GM12891 (cell line): ENCODE data around the gene SPATA33.

Experiments used
- DNase-seq: peaks from one replicate; pipeline ENCODE4 v3.0.0; 2011; ENCODE audit warnings: low spot score; ENCODE audit not compliant: insufficient read length
- FAIRE-seq: peaks from 2 replicates; lab custom pipeline; 2011; peaks lifted over from hg19 to GRCh38; lab: Jason Lieb, UNC
- PAX5 ChIP-seq: IDR thresholded peaks from 2 replicates; pipeline ENCODE4 v1.6.1; 2011; ENCODE audit warnings: low read length, moderate library complexity, mild to moderate bottlenecking; ENCODE audit not compliant: insufficient read depth, severe bottlenecking
- POLR2A ChIP-seq: IDR thresholded peaks from 2 replicates; pipeline ENCODE4 v1.6.1; 2011; ENCODE audit warnings: low read depth, low read length, control low read depth
- POLR2AphosphoS5 ChIP-seq: IDR thresholded peaks from 2 replicates; pipeline ENCODE4 v1.6.1; 2011; ENCODE audit warnings: low read depth, low read length, control low read depth
- POU2F2 ChIP-seq: IDR thresholded peaks from 2 replicates; pipeline ENCODE4 v1.6.1; 2011; ENCODE audit warnings: low read depth, mild to moderate bottlenecking, control low read depth, low read length, moderate library complexity
- SPI1 ChIP-seq: IDR thresholded peaks from 2 replicates; pipeline ENCODE4 v1.6.1; 2011; ENCODE audit warnings: low read depth, low read length, control low read depth
- TAF1 ChIP-seq: IDR thresholded peaks from 2 replicates; pipeline ENCODE4 v1.6.1; 2011; ENCODE audit warnings: low read depth, low read length, control low read depth

The SPATA33 gene

DNA sequence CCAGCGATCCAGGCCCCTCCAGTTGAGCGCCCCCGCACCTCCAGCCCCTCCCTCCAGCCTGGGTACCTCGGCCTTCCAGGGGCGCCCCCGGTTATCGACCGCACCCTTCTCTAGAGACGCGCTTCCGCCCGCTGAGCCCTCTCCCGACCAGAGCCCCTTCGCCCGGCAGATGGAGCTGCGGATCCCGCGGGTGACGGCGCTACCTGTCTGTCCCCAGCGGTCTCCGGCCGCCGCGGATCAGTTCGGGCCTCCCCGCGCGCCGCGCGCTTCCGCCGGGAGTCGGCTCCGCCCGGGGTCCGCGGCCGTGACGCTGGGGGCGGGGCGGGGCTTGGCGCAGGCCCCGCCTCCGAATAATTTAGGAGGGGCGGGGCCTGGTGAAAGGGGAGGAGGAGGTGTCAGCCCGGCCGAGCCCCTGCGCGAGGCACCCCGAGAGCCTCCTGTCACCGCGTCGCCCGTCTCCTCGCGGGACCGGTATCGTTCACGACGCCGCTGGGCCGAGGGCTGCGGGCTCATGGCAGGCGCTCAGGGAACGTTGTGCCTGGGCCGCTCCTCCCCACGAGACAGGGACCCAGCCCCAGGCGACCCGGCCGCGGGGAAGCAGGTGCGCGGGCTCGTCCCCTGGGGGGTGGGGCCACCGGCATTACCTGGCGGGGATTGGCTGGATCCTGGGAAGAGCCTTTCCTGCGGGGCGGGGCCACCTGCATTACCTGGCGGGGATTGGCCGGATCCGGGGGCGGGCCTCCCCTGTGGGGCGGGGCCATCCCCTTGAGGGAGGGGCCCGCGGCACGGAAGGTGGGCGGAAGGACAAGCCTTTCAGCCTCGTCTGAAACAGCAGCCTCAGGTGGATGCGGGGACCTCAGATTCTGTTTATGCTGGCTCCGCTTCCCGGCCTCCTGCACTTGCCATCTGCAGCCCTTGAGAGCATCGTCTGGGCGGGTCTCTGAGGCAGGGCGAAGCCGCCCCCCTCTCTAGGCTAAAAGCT lies 44.1 kb downstream of the SPATA33 start, which contains the start of gene SPATA2L:
TSS of gene SPATA2L (minus strand) at position 281 of the 982 bp plus-strand sequence. CDS start 473 bp downstream, outside the sequence.
- DNase-seq = peak; percentile 98
- peak; percentile 96 for FAIRE-seq
- no peak for TF ChIP-seq POLR2A
- TF ChIP-seq TAF1 = no peak
- TF ChIP-seq PAX5 = no peak
- TF ChIP-seq POLR2AphosphoS5 = no peak
- no peak for TF ChIP-seq POU2F2
- no peak for TF ChIP-seq SPI1

DNA sequence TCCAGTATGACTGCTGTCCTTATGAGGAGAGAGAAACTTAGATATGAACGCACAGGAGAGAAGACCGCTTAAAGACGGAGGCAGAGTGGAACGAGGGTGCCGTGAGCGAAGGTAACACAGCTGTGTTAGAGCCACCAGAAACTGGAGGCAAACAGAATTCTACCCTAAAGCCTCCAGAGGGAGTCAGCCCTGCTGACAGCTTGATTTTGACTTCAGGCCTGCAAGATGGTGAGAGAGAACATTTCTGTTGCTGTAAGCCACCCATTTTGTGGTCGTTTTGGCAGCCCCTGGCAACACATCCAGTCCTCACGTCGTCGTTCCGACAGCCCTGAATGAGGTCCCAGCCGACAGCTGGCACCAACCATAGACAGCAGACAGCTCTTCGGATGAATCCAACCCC lies 46.6 kb downstream of the SPATA33 start:
- no peak for FAIRE-seq
- no peak for DNase-seq
- TF ChIP-seq POU2F2 (no peak), POLR2A (no peak), POLR2AphosphoS5 (no peak), SPI1 (no peak), TAF1 (no peak), PAX5 (no peak)

DNA sequence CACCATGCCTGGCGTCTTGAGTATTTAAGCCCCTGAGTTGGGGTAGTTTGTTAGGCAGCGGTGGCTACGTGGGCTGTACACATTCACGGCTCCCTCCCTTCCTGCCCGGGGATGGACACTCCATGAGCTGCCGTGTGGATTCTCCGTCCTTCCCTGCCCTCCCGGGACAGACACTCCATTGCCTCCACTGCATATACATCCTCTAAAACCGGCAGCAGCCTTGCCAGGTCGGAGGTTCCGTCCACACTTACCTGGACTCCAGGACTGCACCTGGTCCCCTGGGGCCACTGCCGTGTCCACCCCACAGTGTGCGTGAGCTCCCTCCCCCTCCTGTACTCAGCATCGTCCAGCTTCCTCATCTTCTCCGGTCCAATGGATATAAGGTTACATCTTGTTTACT lies 47.4 kb downstream of the SPATA33 start:
- FAIRE-seq (no peak), DNase-seq (no peak)
- TF ChIP-seq TAF1 (no peak), PAX5 (no peak), POLR2AphosphoS5 (no peak), POLR2A (no peak), POU2F2 (no peak), SPI1 (no peak)

DNA sequence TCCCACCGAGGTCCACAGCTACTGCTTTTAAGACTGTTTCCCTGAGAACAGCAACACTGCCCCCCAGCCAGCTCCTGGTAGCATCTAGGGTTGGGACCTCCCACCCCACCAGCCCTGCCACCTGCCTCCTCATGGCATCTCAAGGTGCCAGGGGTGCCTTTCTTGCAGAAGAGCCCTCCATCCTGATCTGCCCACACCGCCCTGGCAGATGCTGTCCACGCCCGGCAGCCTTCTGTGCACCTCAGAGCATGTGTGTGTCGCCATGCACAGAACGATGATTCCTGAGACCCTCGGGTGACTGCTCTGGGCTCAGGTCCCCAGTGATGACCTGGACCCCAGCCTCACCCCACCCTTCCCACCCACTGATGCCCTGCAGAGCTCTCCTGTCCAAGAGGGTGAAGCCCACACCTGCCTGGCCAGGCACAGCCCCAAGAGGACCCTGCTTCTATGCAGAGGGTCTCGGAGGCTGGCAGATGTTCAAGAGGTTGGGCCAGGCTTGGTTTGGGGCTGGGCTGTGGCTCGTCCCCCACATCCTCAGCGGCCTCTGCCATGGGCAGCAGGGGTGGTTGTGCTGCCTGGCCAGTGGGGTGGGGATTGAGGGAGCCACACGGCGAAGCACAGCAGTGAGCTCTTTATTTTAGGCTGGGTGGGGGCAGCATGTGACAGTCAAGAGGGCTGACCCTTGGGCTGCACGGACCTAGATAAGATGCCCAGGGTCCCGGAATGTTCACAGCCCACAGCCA lies 49.1 kb downstream of the SPATA33 start:
- FAIRE-seq = no peak
- TF ChIP-seq POLR2A = no peak
- TF ChIP-seq PAX5 = no peak
- TF ChIP-seq SPI1 = no peak
- TF ChIP-seq POU2F2 = no peak
- no peak for TF ChIP-seq POLR2AphosphoS5
- no peak for TF ChIP-seq TAF1
- DNase-seq = no peak

DNA sequence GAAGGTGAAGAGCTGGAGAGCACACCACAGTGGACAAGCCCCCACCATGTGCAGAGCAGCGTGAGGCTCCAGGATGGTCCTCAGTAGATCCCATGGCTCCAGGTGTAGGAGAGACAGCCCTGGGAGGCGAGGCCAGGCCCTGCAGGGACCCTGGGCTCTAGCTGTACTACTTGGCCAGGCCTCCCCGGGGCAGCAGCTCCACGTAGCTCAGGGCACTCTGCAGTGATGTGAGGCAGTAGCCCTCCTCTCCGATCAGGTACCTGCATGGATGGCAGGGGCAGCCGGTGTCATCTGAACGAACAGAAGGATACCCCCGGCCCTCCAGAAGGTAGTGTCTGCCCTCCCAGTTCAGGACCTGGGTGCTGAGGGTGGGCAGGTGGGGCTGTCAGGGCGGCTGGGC lies 50.1 kb downstream of the SPATA33 start:
- DNase-seq (no peak), FAIRE-seq (no peak)
- TF ChIP-seq POLR2AphosphoS5 (no peak), SPI1 (no peak), PAX5 (no peak), POLR2A (no peak), TAF1 (no peak), POU2F2 (no peak)

DNA sequence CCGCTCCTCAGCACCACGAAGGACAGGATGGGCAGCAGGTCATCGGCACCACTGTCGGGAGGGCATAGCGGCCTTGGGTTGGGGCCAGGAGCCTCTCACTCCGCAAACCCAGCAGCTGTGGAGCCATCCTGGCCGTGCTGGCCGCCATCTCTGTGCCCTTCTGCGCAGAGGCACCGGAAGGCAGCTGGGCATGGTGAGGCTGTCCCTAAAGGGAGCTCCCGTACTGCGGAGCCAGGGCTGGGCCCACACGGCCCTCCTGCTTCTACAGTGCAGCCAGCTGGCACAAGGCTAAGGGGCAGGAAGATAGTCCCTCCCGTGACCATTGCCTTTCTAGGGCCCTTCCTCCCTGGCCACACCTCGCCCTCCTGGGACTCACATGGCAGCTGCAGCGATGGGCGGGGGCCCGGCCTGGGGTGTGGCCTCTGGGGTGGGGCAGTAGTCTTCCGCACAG lies 50.9 kb downstream of the SPATA33 start:
- no peak for TF ChIP-seq POLR2A
- TF ChIP-seq POLR2AphosphoS5 = no peak
- TF ChIP-seq PAX5 = no peak
- no peak for TF ChIP-seq SPI1
- no peak for TF ChIP-seq POU2F2
- TF ChIP-seq TAF1 = no peak
- DNase-seq (no peak), FAIRE-seq (no peak)

DNA sequence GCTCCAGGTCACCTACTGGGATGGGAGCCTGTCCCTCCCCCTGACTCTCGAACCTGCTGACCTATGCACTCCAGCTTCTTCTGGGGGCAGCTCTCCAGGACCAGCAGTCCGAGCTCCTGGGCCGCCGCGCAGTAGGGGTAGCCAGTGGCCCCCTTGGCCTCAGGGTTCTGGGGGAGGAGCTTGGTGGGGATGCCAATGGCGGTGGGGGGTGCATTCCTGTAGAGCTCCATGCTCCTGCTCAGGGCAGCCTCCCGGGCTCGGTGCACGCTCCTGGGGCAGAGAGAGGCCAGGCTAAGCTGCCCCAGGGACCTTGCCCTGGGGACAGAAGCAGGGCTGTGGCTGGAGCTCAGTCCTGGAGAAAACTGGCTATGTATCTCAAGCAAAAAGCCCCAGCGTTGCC lies 51.5 kb downstream of the SPATA33 start:
- FAIRE-seq = no peak
- DNase-seq = no peak
- no peak for TF ChIP-seq PAX5
- no peak for TF ChIP-seq POU2F2
- TF ChIP-seq TAF1 = no peak
- no peak for TF ChIP-seq POLR2AphosphoS5
- TF ChIP-seq POLR2A = no peak
- no peak for TF ChIP-seq SPI1

DNA sequence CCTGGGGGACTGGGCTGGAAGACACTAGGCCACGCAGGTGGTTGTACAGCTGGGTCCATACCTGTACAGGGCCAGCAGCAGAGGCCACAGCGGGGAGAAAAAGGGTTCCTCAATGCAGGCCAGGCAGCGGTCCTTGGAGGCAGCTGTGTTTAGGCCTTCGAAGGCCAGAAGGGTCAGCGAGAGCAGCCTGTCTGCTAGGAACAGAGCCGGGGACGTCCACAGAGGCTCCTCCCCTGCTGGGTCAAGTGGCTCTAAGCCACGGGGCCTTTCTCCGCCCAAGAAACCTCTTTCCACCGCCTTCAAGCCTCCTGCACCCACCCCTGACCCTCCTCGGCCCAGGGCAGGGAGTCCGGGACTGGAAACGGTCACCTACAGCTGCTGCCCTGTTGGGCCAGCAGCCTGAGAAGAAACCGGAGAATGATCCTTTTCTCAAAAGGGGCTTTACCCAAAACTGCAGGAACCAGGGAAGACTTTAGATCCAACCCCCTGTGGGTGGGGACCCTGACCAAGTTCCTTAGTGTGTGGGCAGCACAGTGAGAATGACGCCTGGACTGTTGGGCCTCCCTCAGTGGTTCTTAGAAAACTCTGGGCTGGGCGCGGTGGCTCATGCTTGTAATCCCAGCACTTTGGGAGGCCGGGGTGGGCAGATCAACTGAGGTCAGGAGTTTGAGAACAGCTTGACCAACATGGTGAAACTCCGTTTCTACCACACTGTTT lies 52.2 kb downstream of the SPATA33 start:
- TF ChIP-seq POU2F2 (no peak), SPI1 (no peak), POLR2A (no peak), TAF1 (no peak), PAX5 (no peak), POLR2AphosphoS5 (no peak)
- no peak for FAIRE-seq
- no peak for DNase-seq
